ENCODE measurements around the gene ZIC3. TPM values are rescaled to one million over a fixed set of nuclear protein-coding genes. Genes with fewer than 3 reads are reported as not detected.

The ZIC3 gene
- total RNA-seq, 2 experiments from 2014 or later: not detected

DNA sequence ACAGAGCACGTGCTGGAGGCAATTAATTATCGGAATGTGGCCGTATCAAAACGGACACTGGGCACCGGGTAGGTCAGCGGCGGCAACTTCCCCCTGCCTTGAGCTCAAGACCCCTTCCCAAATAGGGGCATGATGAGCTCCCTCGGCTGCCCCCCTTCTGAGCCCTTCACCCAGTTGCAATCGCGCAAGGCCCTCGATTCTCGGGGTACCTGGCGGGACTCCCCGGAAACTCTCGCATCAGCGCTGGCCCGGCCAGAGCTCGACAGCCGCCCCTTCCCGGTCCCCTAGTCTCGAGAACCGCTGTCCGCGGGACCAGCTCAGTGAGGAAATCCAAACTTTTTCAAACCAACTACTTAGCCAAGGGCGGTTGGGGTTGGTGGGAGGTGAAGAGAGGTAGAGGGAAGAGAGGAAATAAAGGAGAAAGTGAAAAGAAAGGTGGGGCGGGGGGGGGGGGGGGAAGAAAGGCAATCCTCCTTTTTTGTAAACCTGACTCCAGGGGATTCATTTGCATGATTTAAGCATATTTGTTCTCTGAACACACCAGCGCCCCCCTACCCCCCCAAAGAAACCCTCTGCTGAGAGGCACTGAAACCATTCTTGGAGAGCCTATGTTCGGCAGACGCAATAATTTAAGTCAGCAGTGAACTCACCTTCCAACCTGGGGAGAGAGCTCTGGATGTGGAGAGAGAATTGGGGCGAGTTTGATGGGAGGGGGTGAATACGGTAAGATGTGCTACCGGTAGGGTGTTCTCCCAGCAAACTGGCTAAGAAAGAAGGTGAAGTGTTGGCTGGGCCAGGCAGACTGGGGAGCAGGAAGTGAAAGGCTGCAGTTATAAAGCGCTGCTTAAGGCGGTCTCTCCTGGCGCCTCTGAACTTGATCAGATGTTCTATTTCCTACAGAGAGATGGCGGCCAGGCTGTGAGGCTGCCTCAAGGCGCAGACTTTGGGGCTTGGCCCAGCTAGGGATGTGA, 2.0 kb upstream of the ZIC3 start:
- intact Hi-C loops (cut with micrococcal nuclease): loop anchor here (2.0 kb wide), 1 partner anchor 137 kb away; no protein-coding TSS in a partner anchor
- no peak overlapping the region for H3K4me3 Mint-ChIP-seq
- no peak overlapping the region for H3K27ac Mint-ChIP-seq
- no peak for DNase-seq
- peaks cover 40% of the 10 kb centered on the region for H3K27me3 Mint-ChIP-seq (ENCODE audit: low read depth)
- H3K36me3 Mint-ChIP-seq (ENCODE audit: low read depth): no peaks in the 10 kb centered on the region
- H3K9me3 Mint-ChIP-seq: no peaks in the 10 kb centered on the region
- peaks cover 13% of the 10 kb centered on the region for H3K4me1 Mint-ChIP-seq (ENCODE audit: low read depth)
- CTCF ChIA-PET: no interaction called here

DNA sequence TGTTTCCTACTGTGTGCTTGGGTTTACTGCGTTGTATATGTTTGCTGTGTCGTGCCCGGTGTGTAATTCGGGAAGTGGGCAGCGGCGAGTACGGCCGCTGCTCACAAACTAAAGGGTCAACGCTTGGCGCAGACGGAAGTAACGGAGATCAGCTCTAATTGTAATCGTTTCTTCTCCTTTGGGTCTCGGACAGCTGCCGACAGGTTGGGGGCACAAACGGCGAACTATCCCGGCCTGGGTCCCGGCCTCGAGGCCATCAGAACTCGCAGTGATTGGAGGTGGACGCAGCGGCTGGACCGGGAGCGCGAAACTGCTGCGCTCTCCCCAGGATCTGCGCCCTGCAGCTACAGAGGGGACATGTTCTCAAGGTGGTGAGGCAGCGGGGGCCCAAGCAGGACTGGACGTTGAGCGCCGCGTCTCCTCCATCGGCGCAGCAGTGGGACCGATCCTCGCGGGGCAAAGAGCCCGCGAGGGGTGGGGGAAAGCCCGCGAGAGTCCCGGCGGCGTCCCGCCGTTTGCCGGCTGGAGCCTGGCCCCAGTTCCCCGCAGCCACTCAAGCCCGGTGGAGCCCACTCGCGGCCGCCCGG, 516 bp upstream of the ZIC3 start:
- H3K27ac Mint-ChIP-seq: no peak overlapping the region
- H3K4me1 Mint-ChIP-seq (ENCODE audit: low read depth): peaks cover 13% of the 10 kb centered on the region
- H3K36me3 Mint-ChIP-seq (ENCODE audit: low read depth): no peaks in the 10 kb centered on the region
- DNase-seq: no peak
- peaks cover 47% of the 10 kb centered on the region for H3K27me3 Mint-ChIP-seq (ENCODE audit: low read depth)
- H3K9me3 Mint-ChIP-seq: no peaks in the 10 kb centered on the region
- H3K4me3 Mint-ChIP-seq: peak overlapping the region; percentile 51
- CTCF ChIA-PET: no interaction called here
- intact Hi-C loops (cut with micrococcal nuclease): loop anchor here (2.0 kb wide), 1 partner anchor 139 kb away; no protein-coding TSS in a partner anchor

DNA sequence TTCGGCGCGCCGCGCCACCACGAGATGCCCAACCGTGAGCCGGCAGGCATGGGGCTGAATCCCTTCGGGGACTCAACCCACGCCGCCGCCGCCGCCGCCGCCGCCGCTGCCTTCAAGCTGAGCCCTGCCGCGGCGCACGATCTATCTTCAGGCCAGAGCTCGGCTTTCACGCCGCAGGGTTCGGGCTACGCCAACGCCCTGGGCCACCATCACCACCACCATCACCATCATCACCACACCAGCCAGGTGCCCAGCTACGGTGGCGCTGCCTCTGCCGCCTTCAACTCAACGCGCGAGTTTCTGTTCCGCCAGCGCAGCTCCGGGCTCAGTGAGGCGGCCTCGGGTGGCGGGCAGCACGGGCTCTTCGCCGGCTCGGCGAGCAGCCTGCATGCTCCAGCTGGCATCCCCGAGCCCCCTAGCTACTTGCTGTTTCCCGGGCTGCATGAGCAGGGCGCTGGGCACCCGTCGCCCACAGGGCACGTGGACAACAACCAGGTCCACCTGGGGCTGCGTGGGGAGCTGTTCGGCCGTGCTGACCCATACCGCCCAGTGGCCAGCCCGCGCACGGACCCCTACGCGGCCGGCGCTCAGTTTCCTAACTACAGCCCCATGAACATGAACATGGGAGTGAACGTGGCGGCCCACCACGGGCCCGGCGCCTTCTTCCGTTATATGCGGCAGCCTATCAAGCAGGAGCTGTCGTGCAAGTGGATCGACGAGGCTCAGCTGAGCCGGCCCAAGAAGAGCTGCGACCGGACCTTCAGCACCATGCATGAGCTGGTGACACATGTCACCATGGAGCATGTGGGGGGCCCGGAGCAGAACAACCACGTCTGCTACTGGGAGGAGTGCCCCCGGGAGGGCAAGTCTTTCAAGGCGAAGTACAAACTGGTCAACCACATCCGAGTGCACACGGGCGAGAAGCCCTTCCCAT, 1.1 kb downstream of the ZIC3 start:
- CTCF ChIA-PET: no interaction called here
- peak overlapping the region; percentile 13 for H3K27ac Mint-ChIP-seq
- H3K27me3 Mint-ChIP-seq (ENCODE audit: low read depth): peaks cover 47% of the 10 kb centered on the region
- intact Hi-C loops (cut with micrococcal nuclease): no loop called here
- H3K9me3 Mint-ChIP-seq: no peaks in the 10 kb centered on the region
- H3K4me3 Mint-ChIP-seq: peak overlapping the region; percentile 52
- H3K36me3 Mint-ChIP-seq (ENCODE audit: low read depth): no peaks in the 10 kb centered on the region
- H3K4me1 Mint-ChIP-seq (ENCODE audit: low read depth): peaks cover 13% of the 10 kb centered on the region
- DNase-seq: no peak

DNA sequence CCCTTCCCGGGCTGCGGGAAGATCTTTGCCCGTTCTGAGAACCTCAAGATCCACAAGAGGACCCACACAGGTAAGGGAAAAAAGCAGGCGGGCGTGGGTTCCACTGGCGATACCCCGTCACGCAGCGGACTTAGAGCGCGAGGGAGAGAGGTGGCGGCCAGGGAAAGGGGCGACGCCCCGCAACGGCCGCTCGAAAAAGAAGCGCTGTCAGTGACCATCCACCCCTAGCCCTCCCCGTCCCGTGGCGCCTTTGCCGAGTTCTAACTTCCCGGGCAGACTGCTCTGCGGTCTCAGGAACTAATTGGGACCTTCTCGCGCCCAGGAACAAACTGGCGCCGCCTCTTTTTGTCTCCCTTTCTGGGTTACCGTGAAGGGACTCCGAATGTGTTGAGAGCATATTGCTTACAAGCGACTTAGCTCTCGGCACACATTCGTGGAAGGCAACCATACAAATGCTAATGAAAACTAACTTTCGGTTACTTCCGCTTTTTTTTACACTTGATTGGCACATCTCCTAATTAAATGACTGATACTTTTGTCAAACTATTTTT, 1.8 kb downstream of the ZIC3 start:
- H3K27me3 Mint-ChIP-seq (ENCODE audit: low read depth): peaks cover 50% of the 10 kb centered on the region
- intact Hi-C loops (cut with micrococcal nuclease): loop anchor here (1.0 kb wide), 1 partner anchor 17 kb away; no protein-coding TSS in a partner anchor
- peak overlapping the region; percentile 39 for H3K4me3 Mint-ChIP-seq
- CTCF ChIA-PET: no interaction called here
- no peak for DNase-seq
- H3K36me3 Mint-ChIP-seq (ENCODE audit: low read depth): no peaks in the 10 kb centered on the region
- H3K9me3 Mint-ChIP-seq: no peaks in the 10 kb centered on the region
- H3K27ac Mint-ChIP-seq: no peak overlapping the region
- H3K4me1 Mint-ChIP-seq (ENCODE audit: low read depth): peaks cover 12% of the 10 kb centered on the region

DNA sequence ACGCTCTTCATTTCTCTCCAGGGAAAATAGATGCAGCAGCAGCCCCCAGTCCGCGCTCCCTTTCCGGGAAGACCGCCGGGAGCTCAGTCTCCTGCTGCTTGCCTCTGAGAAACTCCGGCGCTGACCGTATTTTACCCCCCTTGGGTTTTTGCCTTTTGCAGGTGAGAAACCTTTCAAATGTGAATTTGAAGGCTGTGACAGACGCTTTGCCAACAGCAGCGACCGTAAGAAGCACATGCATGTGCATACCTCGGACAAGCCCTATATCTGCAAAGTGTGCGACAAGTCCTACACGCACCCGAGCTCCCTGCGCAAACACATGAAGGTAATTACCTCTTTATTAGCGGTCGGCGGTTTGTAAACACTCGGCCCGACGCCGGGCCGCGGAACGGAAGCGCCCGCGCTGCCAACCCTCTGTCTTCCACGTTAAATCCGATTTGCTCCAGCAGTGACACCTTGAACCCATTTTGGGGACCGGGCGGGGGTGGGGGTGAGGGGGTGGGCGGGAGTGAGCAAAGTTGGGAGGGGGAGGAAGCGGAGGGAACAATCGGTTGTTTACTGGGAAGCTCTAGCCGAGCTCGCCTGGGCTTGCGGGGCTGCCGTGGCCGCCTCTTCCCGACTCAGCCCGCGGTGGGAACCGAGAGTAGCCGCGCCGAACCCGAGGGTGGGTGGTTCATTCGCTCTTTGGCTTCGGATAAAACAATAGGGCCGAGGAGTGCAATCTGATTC, 3.0 kb downstream of the ZIC3 start:
- Mint-ChIP-seq H3K4me1 (ENCODE audit: low read depth) (peaks cover 10% of the 10 kb centered on the region), H3K27ac (no peak overlapping the region), H3K4me3 (peak overlapping the region; percentile 15), H3K36me3 (ENCODE audit: low read depth) (no peaks in the 10 kb centered on the region), H3K9me3 (no peaks in the 10 kb centered on the region), H3K27me3 (ENCODE audit: low read depth) (peaks cover 47% of the 10 kb centered on the region)
- CTCF ChIA-PET: no interaction called here
- intact Hi-C loops (cut with micrococcal nuclease): loop anchor here (1.0 kb wide), 1 partner anchor 19 kb away; no protein-coding TSS in a partner anchor
- no peak for DNase-seq

DNA sequence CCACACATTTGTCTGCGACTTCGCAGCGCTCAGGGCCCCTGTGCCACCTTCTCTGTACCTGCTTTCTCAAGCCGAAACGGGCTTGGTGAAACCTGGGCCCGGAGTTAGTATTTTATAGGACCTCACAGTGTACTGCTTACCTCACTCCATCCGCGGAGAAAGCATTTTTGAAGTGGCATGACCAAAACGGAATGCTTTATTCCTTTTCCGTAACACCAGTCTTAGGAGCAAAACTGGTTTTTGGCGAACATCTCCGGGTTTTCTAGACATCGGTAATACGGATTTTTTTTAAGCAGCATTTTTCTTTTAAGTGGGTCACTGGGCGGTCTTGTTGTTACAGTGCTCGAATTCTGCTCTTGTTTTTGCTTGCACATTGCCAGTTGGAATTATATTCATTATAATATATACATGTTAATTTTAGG, 3.6 kb downstream of the ZIC3 start:
- CTCF ChIA-PET: no interaction called here
- Mint-ChIP-seq H3K4me1 (ENCODE audit: low read depth) (peaks cover 6% of the 10 kb centered on the region), H3K27me3 (ENCODE audit: low read depth) (peaks cover 44% of the 10 kb centered on the region), H3K36me3 (ENCODE audit: low read depth) (no peaks in the 10 kb centered on the region), H3K9me3 (no peaks in the 10 kb centered on the region), H3K4me3 (no peak overlapping the region), H3K27ac (no peak overlapping the region)
- intact Hi-C loops (cut with micrococcal nuclease): no loop called here
- no peak for DNase-seq

DNA sequence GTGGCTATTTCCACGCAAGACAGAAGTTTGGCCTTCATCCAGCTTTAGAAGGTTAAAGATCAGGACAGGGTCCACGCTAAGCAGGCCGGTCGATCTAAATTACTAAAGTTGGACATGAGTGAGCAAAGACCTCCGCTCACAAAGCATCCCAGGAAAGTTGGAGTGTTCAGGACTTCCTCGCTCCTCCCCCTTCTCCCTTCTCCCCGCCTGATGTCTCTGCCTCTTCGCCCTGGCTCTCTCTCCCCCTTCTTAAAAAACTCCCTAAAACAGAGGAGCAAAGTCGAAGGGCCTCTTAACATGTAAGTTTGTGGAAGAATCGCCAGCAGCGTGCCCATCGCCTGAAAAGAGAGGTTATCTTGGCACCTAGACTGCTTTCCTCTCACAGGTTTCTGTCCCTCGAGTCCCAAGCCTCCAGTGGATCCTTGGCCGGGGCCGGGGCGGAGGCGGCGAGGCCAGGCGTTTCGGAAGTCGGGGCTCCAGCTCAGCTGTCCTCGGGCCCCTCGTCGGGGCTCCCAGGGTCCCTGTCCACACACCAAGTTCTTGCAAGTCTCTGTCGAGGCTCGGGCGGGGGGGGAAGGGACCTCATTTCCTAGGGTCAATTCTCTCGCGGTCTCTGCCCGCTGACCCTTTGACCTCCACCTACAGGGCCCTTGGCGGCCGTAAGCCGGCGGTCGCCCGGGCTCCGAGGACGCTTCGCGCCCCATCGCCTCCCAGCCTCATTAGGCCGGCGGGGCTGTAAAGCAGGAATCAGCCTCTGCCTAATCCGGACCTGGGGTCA, 7.6 kb downstream of the ZIC3 start:
- intact Hi-C loops (cut with micrococcal nuclease): no loop called here
- H3K27me3 Mint-ChIP-seq (ENCODE audit: low read depth): peaks cover 47% of the 10 kb centered on the region
- CTCF ChIA-PET: no interaction called here
- no peaks in the 10 kb centered on the region for H3K9me3 Mint-ChIP-seq
- H3K4me1 Mint-ChIP-seq (ENCODE audit: low read depth): no peaks in the 10 kb centered on the region
- DNase-seq: no peak
- H3K4me3 Mint-ChIP-seq: no peak overlapping the region
- no peak overlapping the region for H3K27ac Mint-ChIP-seq
- H3K36me3 Mint-ChIP-seq (ENCODE audit: low read depth): peaks cover 2% of the 10 kb centered on the region

DNA sequence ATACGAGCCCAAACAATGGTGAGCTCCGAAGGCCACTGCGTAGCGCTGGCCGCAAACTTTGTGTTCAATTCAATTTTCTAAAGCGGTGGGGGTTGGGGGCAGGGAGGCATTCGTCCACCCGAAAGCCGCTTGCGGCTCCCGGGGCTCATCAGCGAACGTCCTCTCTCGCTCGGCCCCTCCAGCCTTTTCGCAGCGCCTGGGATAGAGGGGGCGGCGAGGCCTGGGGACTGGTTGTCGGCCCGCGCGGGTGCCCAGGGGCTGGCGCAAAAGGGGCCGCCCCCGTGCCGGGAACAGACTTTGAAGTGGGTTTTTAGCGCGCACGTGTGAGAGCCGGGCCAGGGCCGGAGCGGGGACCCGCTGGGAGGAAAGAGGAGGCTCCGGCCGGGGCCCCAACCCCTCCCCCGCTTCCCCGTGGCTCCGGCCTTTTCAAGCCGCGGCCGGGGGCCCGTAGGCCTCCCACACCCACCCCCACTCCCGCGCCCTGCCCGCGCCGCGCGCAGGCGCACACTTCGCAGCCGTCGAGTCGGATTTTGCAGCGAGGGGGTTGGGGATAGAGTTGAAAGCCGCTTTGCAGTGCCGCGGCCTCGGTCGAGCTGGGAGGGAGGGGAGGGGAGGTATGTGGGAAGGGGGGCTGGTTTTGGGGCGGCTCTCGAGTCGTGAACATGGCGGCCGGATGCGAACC, 8.3 kb downstream of the ZIC3 start:
- Mint-ChIP-seq H3K36me3 (ENCODE audit: low read depth) (peaks cover 2% of the 10 kb centered on the region), H3K4me3 (no peak overlapping the region), H3K27ac (no peak overlapping the region), H3K9me3 (no peaks in the 10 kb centered on the region), H3K4me1 (ENCODE audit: low read depth) (no peaks in the 10 kb centered on the region), H3K27me3 (ENCODE audit: low read depth) (peaks cover 45% of the 10 kb centered on the region)
- intact Hi-C loops (cut with micrococcal nuclease): no loop called here
- CTCF ChIA-PET: no interaction called here
- no peak for DNase-seq

DNA sequence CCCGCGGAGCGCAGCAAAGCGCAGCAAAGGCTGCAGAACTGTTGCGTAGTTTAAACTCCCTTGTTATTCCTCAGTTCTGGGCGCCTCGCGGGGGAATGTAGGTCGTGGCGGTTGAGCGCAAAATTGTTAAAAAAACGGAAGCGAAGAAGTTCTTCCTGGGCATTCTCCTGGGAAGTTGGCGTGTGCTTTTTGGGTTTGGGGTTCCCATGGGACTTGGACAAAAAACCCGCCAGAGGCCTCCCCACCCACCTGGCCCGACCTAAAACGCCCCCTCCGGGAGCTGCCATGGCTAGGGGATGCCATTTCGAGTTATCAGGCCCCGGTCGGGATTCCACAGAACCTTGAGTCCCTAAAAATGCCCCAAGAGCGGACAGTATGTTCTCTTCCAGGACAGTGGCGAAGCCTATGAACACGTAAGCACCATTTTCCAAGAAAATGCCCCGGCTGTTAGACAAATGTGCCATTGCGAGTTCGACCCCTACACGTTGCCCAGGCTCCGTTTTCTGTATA, 8.9 kb downstream of the ZIC3 start:
- Mint-ChIP-seq H3K4me1 (ENCODE audit: low read depth) (no peaks in the 10 kb centered on the region), H3K36me3 (ENCODE audit: low read depth) (peaks cover 2% of the 10 kb centered on the region), H3K9me3 (no peaks in the 10 kb centered on the region), H3K27ac (no peak overlapping the region), H3K4me3 (no peak overlapping the region), H3K27me3 (ENCODE audit: low read depth) (peaks cover 45% of the 10 kb centered on the region)
- CTCF ChIA-PET: no interaction called here
- no peak for DNase-seq
- intact Hi-C loops (cut with micrococcal nuclease): no loop called here

DNA sequence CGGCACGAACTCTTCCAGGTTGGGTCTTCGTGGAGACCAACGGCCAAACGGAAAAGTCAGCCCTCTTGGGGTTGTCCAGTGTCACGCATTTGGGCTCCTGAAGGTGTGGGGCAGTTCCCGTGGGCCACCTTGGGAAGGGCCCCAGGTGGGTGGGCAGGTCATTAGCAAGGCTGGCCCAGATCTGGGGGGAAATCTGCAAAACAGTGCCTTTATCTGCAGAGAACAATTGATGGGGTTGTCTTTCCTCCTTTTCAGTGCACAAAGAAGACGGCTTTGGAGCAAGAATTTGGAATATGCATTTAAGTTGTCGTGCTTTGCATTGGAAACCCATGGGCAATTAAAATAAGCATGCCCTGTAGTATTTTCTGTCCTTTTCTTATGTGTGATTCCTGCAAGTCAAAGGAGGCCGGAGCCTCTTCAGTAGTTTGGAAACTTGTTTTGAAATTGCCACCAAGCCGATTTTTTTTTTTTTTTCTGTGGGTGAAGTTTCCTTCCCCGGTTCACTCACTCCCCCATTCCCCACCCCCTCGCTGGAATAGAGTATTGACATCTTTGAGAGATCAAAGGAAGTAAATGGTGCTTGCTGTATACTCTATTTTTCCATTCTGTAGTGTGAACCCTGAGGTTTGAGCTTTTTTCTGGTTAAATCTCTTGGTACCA, 9.8 kb downstream of the ZIC3 start:
- no peaks in the 10 kb centered on the region for H3K9me3 Mint-ChIP-seq
- no peak overlapping the region for H3K27ac Mint-ChIP-seq
- intact Hi-C loops (cut with micrococcal nuclease): no loop called here
- no peak overlapping the region for H3K4me3 Mint-ChIP-seq
- peaks cover 37% of the 10 kb centered on the region for H3K27me3 Mint-ChIP-seq (ENCODE audit: low read depth)
- H3K36me3 Mint-ChIP-seq (ENCODE audit: low read depth): peaks cover 2% of the 10 kb centered on the region
- CTCF ChIA-PET: interaction anchor here (0.5 kb wide), 1 partner anchor 1015 kb away, joined by 4 read pairs; no protein-coding TSS in a partner anchor
- no peaks in the 10 kb centered on the region for H3K4me1 Mint-ChIP-seq (ENCODE audit: low read depth)
- DNase-seq: no peak
